H9 (cell line): Measurements from ENCODE around the gene LYAR. TPM values are rescaled to one million over a fixed set of nuclear protein-coding genes. Genes with fewer than 3 reads are reported as not detected.
"Not testable (repeated sequence)": the region's sequence is repeated elsewhere in the genome, so short reads cannot be mapped to it uniquely, and the experiment has no call there.

ENCODE experiments used
- DNase-seq: peaks from one replicate; pipeline ENCODE4 v3.0.0-alpha.2; 2017
- H2AFZ ChIP-seq: one replicate; pipeline ENCODE4 v1.6.1; 2013; ENCODE audit warnings: mild to moderate bottlenecking, low read length, control low read depth, moderate library complexity
- H2AK5ac ChIP-seq: 2 replicates; pipeline ENCODE4 v1.6.1; 2013; ENCODE audit warnings: low read length, control low read depth, mixed read lengths; ENCODE audit not compliant: insufficient read length
- H2BK120ac ChIP-seq: one replicate; pipeline ENCODE4 v1.6.1; 2013; ENCODE audit warnings: low read depth, mild to moderate bottlenecking, low read length, control low read depth, inconsistent platforms; ENCODE audit not compliant: poor library complexity, severe bottlenecking
- H2BK12ac ChIP-seq: 2 replicates; pipeline ENCODE4 v1.6.1; 2013; ENCODE audit warnings: low read length, control low read depth, mixed read lengths, low read depth; ENCODE audit not compliant: insufficient read length
- H2BK15ac ChIP-seq: 2 replicates; pipeline ENCODE4 v1.6.1; 2013; ENCODE audit warnings: low read depth, low read length, control low read depth
- H2BK20ac ChIP-seq: one replicate; pipeline ENCODE4 v1.6.1; 2013; ENCODE audit warnings: low read depth, mild to moderate bottlenecking, low read length, control low read depth, inconsistent platforms; ENCODE audit not compliant: poor library complexity, severe bottlenecking
- H2BK5ac ChIP-seq: 2 replicates; pipeline ENCODE4 v1.6.1; 2013; ENCODE audit warnings: low read length, control low read depth, mixed read lengths; ENCODE audit not compliant: insufficient read length
- H3K14ac ChIP-seq: 2 replicates; pipeline ENCODE4 v1.6.1; 2013; ENCODE audit warnings: low read length, control low read depth; ENCODE audit not compliant: insufficient read depth
- H3K18ac ChIP-seq: 2 replicates; pipeline ENCODE4 v1.6.1; 2013; ENCODE audit warnings: low read depth, mild to moderate bottlenecking, mixed read lengths, low read length, control low read depth; ENCODE audit not compliant: insufficient read length
- H3K23ac ChIP-seq: 2 replicates; pipeline ENCODE4 v1.6.1; 2013; ENCODE audit warnings: low read length, control low read depth, mixed read lengths, low read depth; ENCODE audit not compliant: insufficient read length
- H3K23me2 ChIP-seq: 2 replicates; pipeline ENCODE4 v1.6.1; 2013; ENCODE audit warnings: low read depth, mild to moderate bottlenecking, mixed read lengths, low read length, control low read depth; ENCODE audit not compliant: insufficient read length, poor library complexity, severe bottlenecking
- H3K27ac ChIP-seq: 2 replicates; pipeline ENCODE4 v1.5.1; 2013; ENCODE audit warnings: low read length, control low read depth, mixed read lengths, low read depth; ENCODE audit not compliant: insufficient read length
- H3K27me3 ChIP-seq: 2 replicates; pipeline ENCODE4 v1.6.1; 2013; ENCODE audit warnings: low read length, control low read depth, inconsistent platforms; ENCODE audit not compliant: insufficient read depth
- H3K4ac ChIP-seq: 2 replicates; pipeline ENCODE4 v1.6.1; 2013; ENCODE audit warnings: low read depth, mild to moderate bottlenecking, control low read depth, inconsistent platforms, low read length, moderate library complexity
- H3K4me1 ChIP-seq: 2 replicates; pipeline ENCODE4 v1.6.1; 2013; ENCODE audit warnings: low read length, control low read depth, inconsistent platforms; ENCODE audit not compliant: insufficient read depth
- H3K4me2 ChIP-seq: 2 replicates; pipeline ENCODE4 v1.6.1; 2013; ENCODE audit warnings: low read length, control low read depth, mixed read lengths; ENCODE audit not compliant: insufficient read length, insufficient read depth
- H3K56ac ChIP-seq: 2 replicates; pipeline ENCODE4 v1.6.1; 2013; ENCODE audit warnings: low read depth, mild to moderate bottlenecking, mixed read lengths, low read length, control low read depth; ENCODE audit not compliant: insufficient read length
- H3K79me1 ChIP-seq: 2 replicates; pipeline ENCODE4 v1.6.1; 2013; ENCODE audit warnings: low read depth, mild to moderate bottlenecking, moderate library complexity, low read length, control low read depth, inconsistent platforms; ENCODE audit not compliant: insufficient read depth, poor library complexity, severe bottlenecking
- H3K79me2 ChIP-seq: 2 replicates; pipeline ENCODE4 v1.6.1; 2013; ENCODE audit warnings: low read length, control low read depth, inconsistent platforms; ENCODE audit not compliant: insufficient read depth
- H3K9ac ChIP-seq: 2 replicates; pipeline ENCODE4 v1.6.1; 2013; ENCODE audit warnings: low read length, control low read depth, mixed read lengths; ENCODE audit not compliant: insufficient read length; ENCODE audit errors: extremely low read depth
- H3K9me3 ChIP-seq: one replicate; pipeline ENCODE4 v1.6.1; 2013; ENCODE audit warnings: low read depth, low read length, inconsistent platforms; ENCODE audit not compliant: control insufficient read depth
- H3T11ph ChIP-seq: one replicate; pipeline ENCODE4 v1.6.1; 2013; ENCODE audit warnings: mild to moderate bottlenecking, low read length, control low read depth, inconsistent platforms
- H4K20me1 ChIP-seq: one replicate; pipeline ENCODE4 v1.6.1; 2013; ENCODE audit not compliant: control insufficient read depth, insufficient read length, insufficient read depth
- H4K5ac ChIP-seq: 2 replicates; pipeline ENCODE4 v1.6.1; 2013; ENCODE audit warnings: low read depth, mild to moderate bottlenecking, mixed read lengths, low read length, control low read depth; ENCODE audit not compliant: insufficient read length
- H4K8ac ChIP-seq: replicated peaks from 2 replicates; pipeline ENCODE4 v1.6.1; 2013; ENCODE audit warnings: low read length, control low read depth, mixed read lengths, low read depth; ENCODE audit not compliant: insufficient read length
- H4K91ac ChIP-seq: 2 replicates; pipeline ENCODE4 v1.6.1; 2013; ENCODE audit warnings: low read depth, mild to moderate bottlenecking, moderate library complexity, mixed read lengths, low read length, control low read depth; ENCODE audit not compliant: insufficient read length
- H3K27ac Mint-ChIP-seq, 3 experiments: 2 replicates in 2 of 3; 3 replicates in 1 of 3; pipeline ENCODE4 v1.8.0; 2020 to 2021; ENCODE audit warnings: mixed read lengths in 3 of 3, mild to moderate bottlenecking in 1 of 3, moderate library complexity in 1 of 3
- H3K27me3 Mint-ChIP-seq: 2 replicates; pipeline ENCODE4 v1.8.0; 2021; ENCODE audit warnings: low read depth, mild to moderate bottlenecking, moderate library complexity, mixed read lengths
- H3K36me3 Mint-ChIP-seq, 3 experiments: 2 replicates in 2 of 3; 3 replicates in 1 of 3; pipeline ENCODE4 v1.8.0; 2020 to 2021; ENCODE audit warnings: low read depth in 3 of 3, mixed read lengths in 3 of 3; ENCODE audit not compliant: insufficient read depth in 1 of 3
- H3K4me1 Mint-ChIP-seq, 2 experiments: 2 replicates each; pipeline ENCODE4 v1.8.0; 2020; ENCODE audit warnings: mixed read lengths in 2 of 2
- H3K4me3 Mint-ChIP-seq, 2 experiments: 2 replicates in 1 of 2; 3 replicates in 1 of 2; pipeline ENCODE4 v1.8.0; 2020 to 2021; ENCODE audit warnings: mild to moderate bottlenecking in 2 of 2, mixed read lengths in 2 of 2, moderate library complexity in 1 of 2
- H3K9me3 Mint-ChIP-seq, 2 experiments: 2 replicates in 1 of 2; 3 replicates in 1 of 2; pipeline ENCODE4 v1.8.0; 2020; ENCODE audit warnings: mild to moderate bottlenecking in 2 of 2, mixed read lengths in 2 of 2, moderate library complexity in 1 of 2
- CTCF ChIP-seq: fragments of 200-600 bp; sonication (generic); conservative IDR thresholded peaks from 3 replicates; pipeline ENCODE4 v1.8.0; 2021; ENCODE audit warnings: antibody characterized with exemption, mild to moderate bottlenecking
- WGBS: extraction: QIAGEN DNeasy Blood & Tissue Kit; methylation state at CpG from one replicate; pipeline ENCODE4 v1.1.7; 2013; ENCODE audit warnings: missing lambda C conversion rate, low lambda C conversion rate, mixed read lengths; ENCODE audit not compliant: insufficient read length; ENCODE audit errors: extremely low coverage; 5-methylcytosine and 5-hydroxymethylcytosine counted together
- total RNA-seq: library from RNA; stranded (reverse); gene quantifications from 2 replicates; pipeline ENCODE4 v1.2.1, GENCODE V29; 2021

Gene LYAR
- total RNA-seq, 1 experiment from 2014 or later = 50.9 TPM

DNA sequence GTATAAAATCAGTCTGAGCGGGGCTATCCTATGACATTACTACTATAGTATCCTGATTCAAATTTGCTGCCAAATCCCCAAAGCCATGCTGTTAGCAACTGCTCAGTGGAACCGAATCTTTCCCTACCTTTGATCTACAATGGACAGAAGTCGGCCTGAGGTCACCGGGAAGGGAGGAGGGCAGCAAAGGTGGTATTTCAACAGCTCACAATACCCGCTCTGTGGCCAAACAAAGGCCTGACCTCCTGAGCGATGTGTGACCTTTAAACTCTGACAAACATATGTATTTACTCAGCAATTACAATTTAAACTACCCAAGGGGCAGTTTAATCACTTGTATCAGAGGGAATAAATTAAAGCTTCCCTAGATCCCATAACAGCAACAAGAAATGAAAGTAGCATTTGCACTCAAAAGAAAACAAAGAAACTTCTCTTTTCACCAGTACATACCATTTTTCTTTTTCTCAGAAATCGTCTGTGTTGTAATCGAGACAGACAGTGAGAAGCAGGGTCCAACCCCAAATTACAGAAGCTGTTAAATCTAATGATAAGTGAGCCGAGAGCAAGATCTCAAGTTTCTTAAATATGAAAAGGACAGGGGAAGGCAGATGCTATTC is 30.4 kb downstream of the LYAR start:
- no peaks in the 10 kb centered on the region for H4K20me1 ChIP-seq
- no peak overlapping the region for H3K4me3 Mint-ChIP-seq

GRCh38 chr4:4257705-4258104 is 32.2 kb downstream of the LYAR start:
- not testable (repeated sequence) for H3K23ac ChIP-seq, H2BK5ac ChIP-seq, H3K18ac ChIP-seq, H3K27ac Mint-ChIP-seq, DNase-seq, H4K91ac ChIP-seq, H3K27me3 Mint-ChIP-seq, H4K8ac ChIP-seq, H3K4me1 Mint-ChIP-seq, H2BK12ac ChIP-seq, H2AK5ac ChIP-seq, H3K27me3 ChIP-seq, H3K9ac ChIP-seq, H3K4me3 Mint-ChIP-seq, H3K27ac ChIP-seq, H3K4me1 ChIP-seq, H3K14ac ChIP-seq, H2AFZ ChIP-seq, H3K9me3 ChIP-seq, H3K23me2 ChIP-seq, H2BK15ac ChIP-seq, H3K79me2 ChIP-seq, H3K4ac ChIP-seq, H3K36me3 Mint-ChIP-seq, H2BK20ac ChIP-seq, H4K20me1 ChIP-seq, H3K56ac ChIP-seq, H3K4me2 ChIP-seq, H2BK120ac ChIP-seq, H3T11ph ChIP-seq, H4K5ac ChIP-seq, H3K9me3 Mint-ChIP-seq, H3K79me1 ChIP-seq
- WGBS = no CpG with 5 or more reads among the region's 3 CpGs

More for the DNA sequence above, 30.4 kb downstream of the LYAR start:
- Mint-ChIP-seq H3K27me3 (peaks cover 5% of the 10 kb centered on the region), H3K4me1 (peaks cover 3% of the 10 kb centered on the region in 2 experiments; a peak in 1 of 4 replicates), H3K36me3 (no peaks in the 10 kb centered on the region), H3K9me3 (no peaks in the 10 kb centered on the region), H3K27ac (no peak overlapping the region)
- no peak overlapping the region for H3T11ph ChIP-seq
- no peak overlapping the region for H3K4me2 ChIP-seq
- H3K4ac ChIP-seq = no peak overlapping the region
- H3K27ac ChIP-seq = no peak overlapping the region
- no peak overlapping the region for H2BK5ac ChIP-seq
- no peak overlapping the region for H4K8ac ChIP-seq
- no peak overlapping the region for H2AFZ ChIP-seq
- no peaks in the 10 kb centered on the region for H3K27me3 ChIP-seq
- no CpG with 5 or more reads among the region's 9 CpGs for WGBS
- no peak overlapping the region for H2BK12ac ChIP-seq
- H2BK15ac ChIP-seq = no peak overlapping the region
- no peak overlapping the region for H2AK5ac ChIP-seq
- H3K79me1 ChIP-seq = no peaks in the 10 kb centered on the region
- H3K18ac ChIP-seq = no peak overlapping the region
- DNase-seq = no peak
- H2BK20ac ChIP-seq = no peak overlapping the region
- no peak overlapping the region for H4K5ac ChIP-seq
- no peaks in the 10 kb centered on the region for H3K9me3 ChIP-seq
- no peak overlapping the region for H3K23ac ChIP-seq
- no peak overlapping the region for H2BK120ac ChIP-seq
- H4K91ac ChIP-seq = no peak overlapping the region
- TF ChIP-seq CTCF = no peak
- H3K56ac ChIP-seq = no peak overlapping the region
- H3K14ac ChIP-seq = no peak overlapping the region
- H3K23me2 ChIP-seq = no peaks in the 10 kb centered on the region
- no peak overlapping the region for H3K9ac ChIP-seq
- no peaks in the 10 kb centered on the region for H3K4me1 ChIP-seq
- H3K79me2 ChIP-seq = no peaks in the 10 kb centered on the region
